Measurements from ENCODE around the gene C5orf34. TPM values are rescaled to one million over a fixed set of nuclear protein-coding genes. Genes with fewer than 3 reads are reported as not detected.
A peak's percentile ranks its signal among the peaks of the same experiment; 100 is the strongest.

Gene C5orf34
- total and polyA plus RNA-seq, 9 of the 15 experiments (the other 6 are each of a cell fraction or from before 2014, with no cell fraction given): 13.2 to 32.6 (median 20.7) TPM

DNA sequence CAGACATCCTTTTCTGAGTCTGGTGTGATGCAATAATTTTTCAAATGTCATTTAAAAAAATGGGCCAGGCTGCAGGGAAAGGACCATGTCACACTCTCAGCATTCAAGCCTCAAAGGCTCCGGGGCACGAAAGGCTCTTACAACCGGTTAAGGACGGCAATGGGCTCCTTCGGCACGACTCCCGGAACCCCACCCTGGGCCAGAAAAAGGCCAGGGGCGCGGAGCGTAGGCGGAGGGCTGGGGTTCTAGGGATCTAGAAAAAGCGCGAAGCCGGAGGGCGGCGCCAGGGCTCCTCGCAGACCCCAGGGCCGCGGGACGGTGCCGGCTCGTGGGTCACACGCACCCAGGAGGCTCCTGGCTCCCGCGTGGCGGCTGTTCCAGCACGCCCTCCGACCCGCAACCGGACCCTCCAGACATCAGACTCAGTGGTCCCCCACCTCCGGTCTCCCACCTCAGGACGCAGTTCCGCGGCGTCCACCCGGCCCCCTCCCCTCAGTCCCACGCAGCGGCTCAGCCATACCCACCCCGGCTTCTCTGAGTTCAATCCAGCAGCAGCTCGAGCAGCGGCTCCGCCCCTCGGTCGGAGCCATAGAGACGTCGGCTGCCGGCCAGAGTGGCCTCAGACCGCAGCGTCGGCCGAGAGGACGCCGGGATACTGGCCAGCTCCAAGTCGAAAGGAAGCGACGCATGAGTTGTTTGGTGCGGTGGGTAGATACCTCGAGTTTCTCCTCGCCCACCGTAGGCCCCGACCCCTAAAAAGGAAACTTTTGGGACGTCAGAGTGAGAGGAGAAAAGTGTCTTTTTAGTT, 31.4 kb downstream of the C5orf34 start, which contains the start of gene TMEM267 (continued):
- TF ChIP-seq ZNF584 (CRISPR knock-in tag; IDR thresholded peaks at IDR 0.05; ENCODE audit: low read depth) (no peak), TCF3 (CRISPR knock-in tag; IDR thresholded peaks at IDR 0.05) (peak; percentile 34; the same call in 1 of the 2 replicates), THRAP3 (IDR thresholded peaks at IDR 0.05; ENCODE audit: borderline replicate concordance) (no peak), SP2 (IDR thresholded peaks at IDR 0.05; ENCODE audit: extremely low read depth, low read depth, low read length, poor library complexity, severe bottlenecking) (peak; percentile 94), TAF1 (IDR thresholded peaks at IDR 0.05; ENCODE audit: control insufficient read depth, extremely low read depth, insufficient read depth, low read length, severe bottlenecking) (peak; percentile 97), ZNF707 (CRISPR knock-in tag; conservative IDR thresholded peaks at IDR 0.05) (no peak; the same call in 1 of the 2 replicates), KLF6 (CRISPR knock-in tag; IDR thresholded peaks at IDR 0.05; ENCODE audit: borderline replicate concordance) (peak; percentile 40; the same call in 1 of the 2 replicates), EHMT2 (IDR thresholded peaks at IDR 0.05) (no peak), MCM5 (IDR thresholded peaks at IDR 0.05; ENCODE audit: low read depth) (no peak), ETV5 (CRISPR knock-in tag; IDR thresholded peaks at IDR 0.05; ENCODE audit: low read depth) (no peak), ZNF41 (CRISPR knock-in tag; conservative IDR thresholded peaks at IDR 0.05) (no peak), POLR3G (IDR thresholded peaks at IDR 0.05; ENCODE audit: extremely low read depth, insufficient read length, insufficient replicate concordance) (no peak), RBBP5 (IDR thresholded peaks at IDR 0.05; ENCODE audit: borderline replicate concordance, insufficient read depth, low read length, poor library complexity, severe bottlenecking) (peak; percentile 90), TAF7 (tag; IDR thresholded peaks at IDR 0.05) (peak; percentile 80; the same call in 1 of the 2 replicates), ASH1L (IDR thresholded peaks at IDR 0.05; ENCODE audit: borderline replicate concordance, low read depth, partially characterized antibody) (no peak), ZNF184 (CRISPR knock-in tag; IDR thresholded peaks at IDR 0.05) (no peak), FOXM1 (IDR thresholded peaks at IDR 0.05; ENCODE audit: low read depth) (no peak), FOXM1 (CRISPR knock-in tag; IDR thresholded peaks at IDR 0.05; ENCODE audit: low read depth) (peak; percentile 59; the same call in 1 of the 2 replicates), SETDB1 (IDR thresholded peaks at IDR 0.05; ENCODE audit: low read length) (no peak), ELF4 (CRISPR knock-in tag; IDR thresholded peaks at IDR 0.05) (no peak), BRD9 (IDR thresholded peaks at IDR 0.05; ENCODE audit: low read depth, partially characterized antibody) (peak; percentile 15)
- TF ChIP-seq, protein P1, sequence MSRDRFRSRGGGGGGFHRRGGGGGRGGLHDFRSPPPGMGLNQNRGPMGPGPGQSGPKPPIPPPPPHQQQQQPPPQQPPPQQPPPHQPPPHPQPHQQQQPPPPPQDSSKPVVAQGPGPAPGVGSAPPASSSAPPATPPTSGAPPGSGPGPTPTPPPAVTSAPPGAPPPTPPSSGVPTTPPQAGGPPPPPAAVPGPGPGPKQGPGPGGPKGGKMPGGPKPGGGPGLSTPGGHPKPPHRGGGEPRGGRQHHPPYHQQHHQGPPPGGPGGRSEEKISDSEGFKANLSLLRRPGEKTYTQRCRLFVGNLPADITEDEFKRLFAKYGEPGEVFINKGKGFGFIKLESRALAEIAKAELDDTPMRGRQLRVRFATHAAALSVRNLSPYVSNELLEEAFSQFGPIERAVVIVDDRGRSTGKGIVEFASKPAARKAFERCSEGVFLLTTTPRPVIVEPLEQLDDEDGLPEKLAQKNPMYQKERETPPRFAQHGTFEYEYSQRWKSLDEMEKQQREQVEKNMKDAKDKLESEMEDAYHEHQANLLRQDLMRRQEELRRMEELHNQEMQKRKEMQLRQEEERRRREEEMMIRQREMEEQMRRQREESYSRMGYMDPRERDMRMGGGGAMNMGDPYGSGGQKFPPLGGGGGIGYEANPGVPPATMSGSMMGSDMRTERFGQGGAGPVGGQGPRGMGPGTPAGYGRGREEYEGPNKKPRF (IDR thresholded peaks at IDR 0.05; ENCODE audit: low read depth, low read length): no peak
- TF ChIP-seq, protein P2, sequence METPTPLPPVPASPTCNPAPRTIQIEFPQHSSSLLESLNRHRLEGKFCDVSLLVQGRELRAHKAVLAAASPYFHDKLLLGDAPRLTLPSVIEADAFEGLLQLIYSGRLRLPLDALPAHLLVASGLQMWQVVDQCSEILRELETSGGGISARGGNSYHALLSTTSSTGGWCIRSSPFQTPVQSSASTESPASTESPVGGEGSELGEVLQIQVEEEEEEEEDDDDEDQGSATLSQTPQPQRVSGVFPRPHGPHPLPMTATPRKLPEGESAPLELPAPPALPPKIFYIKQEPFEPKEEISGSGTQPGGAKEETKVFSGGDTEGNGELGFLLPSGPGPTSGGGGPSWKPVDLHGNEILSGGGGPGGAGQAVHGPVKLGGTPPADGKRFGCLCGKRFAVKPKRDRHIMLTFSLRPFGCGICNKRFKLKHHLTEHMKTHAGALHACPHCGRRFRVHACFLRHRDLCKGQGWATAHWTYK (CRISPR knock-in tag; IDR thresholded peaks at IDR 0.05): peak; percentile 25; the same call in 1 of the 2 replicates

Data from K562 (cell line).